MM.1S (cell line): ENCODE measurements around the gene TMEM125.

Experiments used
- DNase-seq: peaks from one replicate; pipeline ENCODE4 v3.0.0-alpha.2; 2015
- H2AFZ ChIP-seq: fragments of 300-600 bp; sonication (generic); 2 replicates; pipeline ENCODE4 v1.6.0; 2016; ENCODE audit warnings: antibody characterized with exemption, low read length
- H3F3A ChIP-seq: fragments of 300-600 bp; sonication (generic); 2 replicates; pipeline ENCODE4 v1.6.1; 2016; ENCODE audit warnings: mild to moderate bottlenecking, antibody characterized with exemption, low read length, moderate library complexity, mixed read lengths; ENCODE audit not compliant: insufficient read depth
- H3K27ac ChIP-seq: fragments of 300-600 bp; sonication (generic); 2 replicates; pipeline ENCODE4 v1.5.1; 2016; ENCODE audit warnings: mild to moderate bottlenecking, low read length
- H3K27me3 ChIP-seq: fragments of 300-600 bp; sonication (generic); replicated peaks from 2 replicates; pipeline ENCODE4 v1.6.0; 2016; ENCODE audit warnings: low read length; ENCODE audit not compliant: insufficient read depth
- H3K36me3 ChIP-seq: fragments of 300-600 bp; sonication (generic); replicated peaks from 2 replicates; pipeline ENCODE4 v1.6.1; 2016; ENCODE audit warnings: mild to moderate bottlenecking, low read length, mixed read lengths; ENCODE audit not compliant: insufficient read depth
- H3K4me1 ChIP-seq: fragments of 300-600 bp; sonication (generic); 2 replicates; pipeline ENCODE4 v1.6.1; 2016; ENCODE audit warnings: low read length, mixed read lengths
- H3K4me2 ChIP-seq: fragments of 300-600 bp; sonication (generic); 2 replicates; pipeline ENCODE4 v1.6.0; 2016; ENCODE audit warnings: low read depth, low read length
- H3K4me3 ChIP-seq: fragments of 300-600 bp; sonication (generic); 2 replicates; pipeline ENCODE4 v1.5.1; 2016; ENCODE audit warnings: low read length, mixed read lengths
- H3K79me2 ChIP-seq: fragments of 300-600 bp; sonication (generic); 2 replicates; pipeline ENCODE4 v1.6.1; 2016; ENCODE audit warnings: mixed run types, low read length, mixed read lengths
- H3K9ac ChIP-seq: fragments of 300-600 bp; sonication (generic); 2 replicates; pipeline ENCODE4 v1.6.1; 2016; ENCODE audit warnings: low read length, mixed read lengths
- H3K9me2 ChIP-seq: fragments of 300-600 bp; sonication (generic); replicated peaks from 2 replicates; pipeline ENCODE4 v1.6.1; 2016; ENCODE audit warnings: mild to moderate bottlenecking, low read length, mixed read lengths; ENCODE audit not compliant: insufficient read depth
- H3K9me3 ChIP-seq: fragments of 300-600 bp; sonication (generic); replicated peaks from 2 replicates; pipeline ENCODE4 v1.6.1; 2016; ENCODE audit warnings: mild to moderate bottlenecking, low read length, mixed read lengths; ENCODE audit not compliant: insufficient read depth
- H4K20me1 ChIP-seq: fragments of 300-600 bp; sonication (generic); 2 replicates; pipeline ENCODE4 v1.6.1; 2016; ENCODE audit warnings: mild to moderate bottlenecking, low read length, moderate library complexity, mixed read lengths; ENCODE audit not compliant: insufficient read depth
- CTCF ChIP-seq: fragments of 300-600 bp; sonication (generic); IDR thresholded peaks from 2 replicates; pipeline ENCODE4 v1.5.1; 2016; ENCODE audit warnings: antibody characterized with exemption, low read length, mixed read lengths
- EZH2 ChIP-seq: fragments of 300-600 bp; sonication (generic); optimal IDR thresholded peaks from 2 replicates; pipeline ENCODE3; 2017; ENCODE audit warnings: low read depth, mild to moderate bottlenecking, antibody characterized with exemption, low read length, mixed read lengths
- EZH2phosphoT487 ChIP-seq: fragments of 300-600 bp; sonication (generic); IDR thresholded peaks from 2 replicates; pipeline ENCODE4 v1.6.1; 2018; ENCODE audit warnings: antibody characterized with exemption, low read length

TMEM125 gene

DNA sequence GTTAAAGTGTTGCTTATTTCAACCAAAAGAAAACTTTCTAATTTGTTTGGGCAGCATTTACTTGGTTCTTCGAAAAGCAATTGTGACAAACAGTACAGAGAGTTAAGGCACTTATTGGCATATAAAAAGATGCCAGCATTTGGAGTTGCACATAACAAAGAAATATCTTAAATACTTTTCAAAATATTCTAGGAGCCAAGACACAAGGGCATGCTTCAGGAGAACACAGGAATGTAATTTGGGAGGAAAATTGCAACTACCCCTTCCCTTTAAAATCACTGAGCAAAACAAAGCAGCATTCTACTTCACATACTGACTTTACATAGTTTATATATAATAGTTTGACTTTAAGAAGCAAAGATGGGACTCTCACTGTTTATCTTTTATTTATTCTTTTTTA is 26.4 kb downstream of the TMEM125 start:
- Histone ChIP-seq H3K27me3 (no peaks in the 10 kb centered on the region), H3K36me3 (no peaks in the 10 kb centered on the region), H3K9me2 (no peaks in the 10 kb centered on the region), H4K20me1 (no peaks in the 10 kb centered on the region), H3K9ac (no peak overlapping the region), H2AFZ (no peak overlapping the region), H3K4me3 (no peak overlapping the region), H3K4me1 (no peaks in the 10 kb centered on the region), H3F3A (0 out of 2 replicates have a peak, but pooled peaks cover 3% of the 10 kb centered on the region), H3K79me2 (no peaks in the 10 kb centered on the region), H3K9me3 (no peaks in the 10 kb centered on the region), H3K4me2 (no peak overlapping the region), H3K27ac (no peak overlapping the region)
- no peak for TF ChIP-seq CTCF
- no peak for TF ChIP-seq EZH2phosphoT487
- no peak for TF ChIP-seq EZH2
- no peak for DNase-seq

- Histone ChIP-seq H3K79me2 (no peaks in the 10 kb centered on the region), H3K4me1 (no peaks in the 10 kb centered on the region), H3K4me3 (no peak overlapping the region), H3K9me2 (no peaks in the 10 kb centered on the region), H3K4me2 (no peak overlapping the region), H4K20me1 (no peaks in the 10 kb centered on the region), H3K36me3 (no peaks in the 10 kb centered on the region), H3F3A (0 out of 2 replicates have a peak, but pooled peaks cover 3% of the 10 kb centered on the region), H2AFZ (no peak overlapping the region), H3K9ac (no peak overlapping the region), H3K27me3 (no peaks in the 10 kb centered on the region), H3K9me3 (no peaks in the 10 kb centered on the region), H3K27ac (no peak overlapping the region)
- TF ChIP-seq EZH2phosphoT487: no peak
- no peak for TF ChIP-seq EZH2
- TF ChIP-seq CTCF: no peak
- DNase-seq: no peak
Measured at GRCh38 chr1:43298055-43298454, 28.3 kb downstream of the TMEM125 start.

DNA sequence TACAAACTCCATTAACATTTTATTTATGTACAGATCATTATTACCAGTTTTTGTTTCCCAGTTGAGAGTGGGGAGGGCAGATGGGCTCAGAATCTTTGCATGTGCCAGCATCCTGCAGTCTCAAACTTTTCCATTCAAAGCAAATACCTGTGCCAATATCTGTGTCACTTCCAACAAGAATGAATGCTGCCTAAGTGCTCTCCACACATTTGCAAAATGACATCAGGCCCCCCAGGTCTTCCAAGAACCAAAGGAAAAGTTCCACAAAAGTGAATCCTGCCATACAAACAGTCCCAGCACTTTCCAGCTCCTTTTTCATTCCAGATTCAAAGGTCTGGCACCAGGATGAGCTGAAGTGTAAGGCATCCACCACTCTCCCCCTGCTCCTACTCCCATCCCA is 29.3 kb downstream of the TMEM125 start:
- H3K9ac ChIP-seq: no peak overlapping the region

More for the DNA sequence above, 29.3 kb downstream of the TMEM125 start:
- H4K20me1 ChIP-seq: no peaks in the 10 kb centered on the region
- H3K79me2 ChIP-seq: no peaks in the 10 kb centered on the region
- no peak overlapping the region for H3K4me3 ChIP-seq
- H3F3A ChIP-seq: 0 out of 2 replicates have a peak, but pooled peaks cover 3% of the 10 kb centered on the region
- H3K4me1 ChIP-seq: no peaks in the 10 kb centered on the region
- H3K27me3 ChIP-seq: no peaks in the 10 kb centered on the region
- H3K27ac ChIP-seq: no peak overlapping the region
- no peak overlapping the region for H3K4me2 ChIP-seq
- H3K36me3 ChIP-seq: no peaks in the 10 kb centered on the region
- DNase-seq: no peak
- H2AFZ ChIP-seq: no peak overlapping the region
- H3K9me2 ChIP-seq: no peaks in the 10 kb centered on the region
- TF ChIP-seq EZH2: no peak
- no peak for TF ChIP-seq EZH2phosphoT487
- TF ChIP-seq CTCF: no peak
- H3K9me3 ChIP-seq: no peaks in the 10 kb centered on the region
